ENCODE results near the gene NUDT2. TPM values are rescaled to one million over a fixed set of nuclear protein-coding genes. Genes with fewer than 3 reads are reported as not detected.

NUDT2 gene
- total and polyA plus RNA-seq, 2 donors (not counting 1 experiment from before 2014, with no cell fraction given) = 12.2 to 20.4 TPM

GRCh38 chr9:34387239-34387638, 57.9 kb downstream of the NUDT2 start:
- CTCF ChIA-PET = interaction anchor here (1.2 kb wide), 1 partner anchor 17 kb away, joined by 4 read pairs; no protein-coding TSS in a partner anchor

GRCh38 chr9:34392511-34392910, 63.1 kb downstream of the NUDT2 start:
- POLR2A ChIA-PET = interaction anchor here (0.6 kb wide), 1 partner anchor 251 kb away, joined by 6 read pairs; no protein-coding TSS in a partner anchor
- no peaks in the 10 kb centered on the region for H3K4me1 Mint-ChIP-seq
- intact Hi-C loops (cut with micrococcal nuclease) = no loop called here

More at GRCh38 chr9:34387239-34387638, 57.9 kb downstream of the NUDT2 start:
- Histone ChIP-seq H3K79me2 (ENCODE audit: control insufficient read depth, insufficient read depth, low read length) (no peaks in the 10 kb centered on the region), H3K4me3 (ENCODE audit: control extremely low read depth in 1 of 5, extremely low read depth in 1 of 5, insufficient read depth in 1 of 5, low read depth in 2 of 5, low read length in 4 of 5) (no peak overlapping the region), H2AFZ (ENCODE audit: insufficient read depth, low read depth, low read length, poor library complexity, severe bottlenecking) (no peak overlapping the region), H3K9ac (ENCODE audit: low read length) (no peak overlapping the region), H3K4me2 (replicated peaks; ENCODE audit: low read depth, low read length, poor library complexity, severe bottlenecking) (no peak overlapping the region), H3K27me3 (replicated peaks in 1 of 4; ENCODE audit: control extremely low read depth in 1 of 4, control insufficient read depth in 3 of 4, insufficient read depth in 4 of 4, low read length in 3 of 4) (peaks cover 0 to 6% (median 0%) of the 10 kb centered on the region in 4 experiments), H3K36me3 (replicated peaks in 1 of 2; ENCODE audit: control extremely low read depth in 1 of 2, control insufficient read depth in 1 of 2, extremely low read depth in 1 of 2, insufficient read depth in 2 of 2, low read length in 1 of 2) (no peaks in the 10 kb centered on the region), H3K9me3 (ENCODE audit: control extremely low read depth in 1 of 3, control insufficient read depth in 2 of 3, insufficient read depth in 1 of 3, low read length in 2 of 3) (no peaks in the 10 kb centered on the region), H3K27ac (ENCODE audit: low read length in 2 of 2) (no peak overlapping the region), H3K4me1 (ENCODE audit: control insufficient read depth in 2 of 2, insufficient read depth in 2 of 2, low read length in 2 of 2) (no peaks in the 10 kb centered on the region), H4K20me1 (ENCODE audit: control insufficient read depth, insufficient read depth, low read length, poor library complexity, severe bottlenecking) (no peaks in the 10 kb centered on the region)
- ATAC-seq (ENCODE audit: low read depth) (no peak), DNase-seq (no peak)
- no peak overlapping the region for H3K27ac Mint-ChIP-seq
- POLR2A ChIA-PET = no interaction called here
- 90% methylated on average over 4 of the region's 4 CpGs for WGBS (ENCODE audit: insufficient coverage)
- peaks cover 4% of the 10 kb centered on the region for H3K4me1 Mint-ChIP-seq
- H3K27me3 Mint-ChIP-seq = peaks cover 12% of the 10 kb centered on the region
- no peaks in the 10 kb centered on the region for H3K9me3 Mint-ChIP-seq (ENCODE audit: insufficient read depth)
- intact Hi-C loops (cut with micrococcal nuclease) = no loop called here
- TF ChIP-seq CTCF (IDR thresholded peaks at IDR 0.05) = no peak
- TF ChIP-seq EZH2 (IDR thresholded peaks at IDR 0.05; ENCODE audit: borderline replicate concordance, insufficient read depth, low read depth, low read length, poor library complexity, severe bottlenecking) = no peak
- no peak overlapping the region for H3K4me3 Mint-ChIP-seq

More at GRCh38 chr9:34392511-34392910, 63.1 kb downstream of the NUDT2 start:
- ATAC-seq (ENCODE audit: low read depth) (no peak), DNase-seq (no peak)
- H4K20me1 ChIP-seq (ENCODE audit: control insufficient read depth, insufficient read depth, low read length, poor library complexity, severe bottlenecking) = no peaks in the 10 kb centered on the region
- H3K27ac Mint-ChIP-seq = no peak overlapping the region
- H3K27me3 ChIP-seq (replicated peaks in 1 of 4; ENCODE audit: control extremely low read depth in 1 of 4, control insufficient read depth in 3 of 4, insufficient read depth in 4 of 4, low read length in 3 of 4) = peaks cover 0 to 4% (median 2%) of the 10 kb centered on the region in 4 experiments
- H3K27ac ChIP-seq (ENCODE audit: low read length in 2 of 2) = no peak overlapping the region
- TF ChIP-seq EZH2 (IDR thresholded peaks at IDR 0.05; ENCODE audit: borderline replicate concordance, insufficient read depth, low read depth, low read length, poor library complexity, severe bottlenecking) (no peak), CTCF (IDR thresholded peaks at IDR 0.05) (no peak)
- H2AFZ ChIP-seq (ENCODE audit: insufficient read depth, low read depth, low read length, poor library complexity, severe bottlenecking) = no peak overlapping the region
- no peaks in the 10 kb centered on the region for H3K36me3 ChIP-seq (replicated peaks in 1 of 2; ENCODE audit: control extremely low read depth in 1 of 2, control insufficient read depth in 1 of 2, extremely low read depth in 1 of 2, insufficient read depth in 2 of 2, low read length in 1 of 2)
- CTCF ChIA-PET = interaction anchor here (0.6 to 1.2 kb wide), 2 partner anchors 12 to 43 kb away, joined by 3 read pairs; no protein-coding TSS in a partner anchor
- no peak overlapping the region for H3K4me3 Mint-ChIP-seq
- H3K9me3 ChIP-seq (ENCODE audit: control extremely low read depth in 1 of 3, control insufficient read depth in 2 of 3, insufficient read depth in 1 of 3, low read length in 2 of 3) = no peaks in the 10 kb centered on the region
- peaks cover 20% of the 10 kb centered on the region for H3K27me3 Mint-ChIP-seq
- H3K4me3 ChIP-seq (ENCODE audit: control extremely low read depth in 1 of 5, extremely low read depth in 1 of 5, insufficient read depth in 1 of 5, low read depth in 2 of 5, low read length in 4 of 5) = no peak overlapping the region
- WGBS (ENCODE audit: insufficient coverage) = 60% methylated on average over 1 of the region's 1 CpG
- no peaks in the 10 kb centered on the region for H3K4me1 ChIP-seq (ENCODE audit: control insufficient read depth in 2 of 2, insufficient read depth in 2 of 2, low read length in 2 of 2)
- no peaks in the 10 kb centered on the region for H3K79me2 ChIP-seq (ENCODE audit: control insufficient read depth, insufficient read depth, low read length)
- no peak overlapping the region for H3K9ac ChIP-seq (ENCODE audit: low read length)
- H3K9me3 Mint-ChIP-seq (ENCODE audit: insufficient read depth) = no peaks in the 10 kb centered on the region
- H3K4me2 ChIP-seq (replicated peaks; ENCODE audit: low read depth, low read length, poor library complexity, severe bottlenecking) = no peak overlapping the region

Measured in B cell (primary cell).